LNCAP (cell line): ENCODE data around the gene CTBP1.

Experiments
- CTCF ChIP-seq: fragments of 450-650 bp; IDR thresholded peaks from 2 replicates; pipeline ENCODE4 v1.5.1; 2017; ENCODE audit warnings: mild to moderate bottlenecking

Gene CTBP1

GRCh38 chr4:1274871-1275270 lies 25.9 kb upstream of the CTBP1 start:
- TF ChIP-seq CTCF, result no peak

DNA sequence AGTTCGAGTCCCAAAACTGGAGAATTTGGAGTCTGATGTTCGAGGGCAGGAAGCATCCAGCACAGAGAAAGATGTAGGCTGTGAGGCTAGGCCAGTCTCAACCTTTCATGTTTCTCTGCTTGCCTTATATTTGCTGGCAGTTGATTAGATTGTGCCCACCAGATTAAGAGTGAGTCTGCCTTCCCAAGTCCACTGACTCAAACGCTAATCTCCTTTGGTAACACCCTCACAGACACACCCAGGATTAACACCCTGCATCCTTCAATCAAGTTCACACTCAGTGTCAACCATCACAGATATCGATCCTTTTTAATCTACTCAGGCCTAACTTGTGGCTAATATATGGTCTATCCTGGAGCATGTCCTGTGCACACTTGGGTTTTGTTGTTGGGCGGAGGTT lies 22.8 kb upstream of the CTBP1 start:
- TF ChIP-seq CTCF, result no peak

DNA sequence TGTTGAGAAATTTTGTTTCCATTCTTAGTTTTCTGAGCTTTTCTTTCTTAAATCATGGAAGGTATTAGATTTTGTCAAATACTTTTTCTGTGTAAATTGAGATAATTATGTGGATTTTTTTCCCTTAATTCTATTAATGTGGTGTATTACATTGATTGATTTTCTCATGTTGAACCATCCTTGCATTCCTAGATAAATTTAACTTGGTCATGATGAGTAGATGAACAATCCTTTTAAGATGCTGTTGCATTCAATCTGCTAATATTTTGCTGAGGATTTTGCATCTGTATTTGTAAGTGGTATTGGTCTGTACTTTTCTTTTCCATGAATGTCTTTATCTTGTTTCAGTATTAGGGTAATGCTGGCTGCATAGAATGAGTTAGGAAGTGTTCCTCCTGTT lies 20.3 kb upstream of the CTBP1 start:
- no peak for TF ChIP-seq CTCF

- no peak for TF ChIP-seq CTCF
These were observed 18.2 kb upstream of the CTBP1 start for GRCh38 chr4:1266881-1267763.

DNA sequence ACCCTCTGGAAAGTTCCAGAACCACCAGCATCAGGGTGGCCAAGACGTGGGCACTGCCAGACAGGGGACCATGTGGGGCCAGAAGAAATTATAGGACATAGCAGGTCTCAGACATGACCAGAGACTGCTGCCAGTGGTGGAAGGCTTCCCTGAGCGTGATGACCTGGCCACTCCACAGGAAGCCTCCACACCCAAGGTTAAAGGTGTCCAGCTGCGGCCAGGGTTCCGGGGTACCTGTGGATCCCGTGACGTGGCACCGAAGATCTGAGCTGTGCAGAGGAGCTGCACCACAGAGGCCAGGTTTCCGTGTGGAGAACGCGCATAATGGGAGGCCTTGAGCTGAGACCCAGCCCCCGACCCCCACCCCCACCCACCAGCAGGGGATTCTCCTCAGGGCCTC lies 16.4 kb upstream of the CTBP1 start:
- no peak for TF ChIP-seq CTCF

- TF ChIP-seq CTCF, result no peak
These were observed 16.0 kb upstream of the CTBP1 start for GRCh38 chr4:1264942-1265341.

GRCh38 chr4:1261107-1261928 lies 12.4 kb upstream of the CTBP1 start:
- no peak for TF ChIP-seq CTCF
